GM12801 (cell line): ENCODE data around the gene DYNC1H1.

Source experiments
- TF ChIP-seq, protein P1 (sequence below): IDR thresholded peaks from one replicate; pipeline ENCODE4 v1.5.1; 2011; ENCODE audit warnings: control low read depth; ENCODE audit not compliant: insufficient read length; ENCODE audit errors: extremely low read depth

DYNC1H1 gene

DNA sequence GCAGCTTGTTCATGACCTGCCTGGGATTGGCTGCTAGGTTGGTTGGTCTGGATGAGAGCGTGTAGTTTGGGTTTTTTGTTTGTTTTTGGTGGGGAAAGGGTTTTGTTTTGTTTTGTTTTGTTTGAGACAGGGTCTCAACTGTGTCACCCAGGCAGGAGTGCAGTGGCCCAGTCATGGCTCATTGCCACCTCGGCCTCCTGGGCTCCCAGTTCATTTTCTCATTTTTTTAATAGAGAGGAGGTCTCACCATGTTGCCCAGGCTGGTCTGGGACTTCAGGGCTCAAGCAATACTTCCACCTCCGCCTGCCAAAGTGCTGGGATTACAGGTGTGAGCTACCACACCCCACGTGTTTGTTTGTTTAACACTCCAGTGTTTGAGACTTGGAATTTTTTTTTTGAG, 3.8 kb downstream of the DYNC1H1 start:
- TF ChIP-seq, protein P1, sequence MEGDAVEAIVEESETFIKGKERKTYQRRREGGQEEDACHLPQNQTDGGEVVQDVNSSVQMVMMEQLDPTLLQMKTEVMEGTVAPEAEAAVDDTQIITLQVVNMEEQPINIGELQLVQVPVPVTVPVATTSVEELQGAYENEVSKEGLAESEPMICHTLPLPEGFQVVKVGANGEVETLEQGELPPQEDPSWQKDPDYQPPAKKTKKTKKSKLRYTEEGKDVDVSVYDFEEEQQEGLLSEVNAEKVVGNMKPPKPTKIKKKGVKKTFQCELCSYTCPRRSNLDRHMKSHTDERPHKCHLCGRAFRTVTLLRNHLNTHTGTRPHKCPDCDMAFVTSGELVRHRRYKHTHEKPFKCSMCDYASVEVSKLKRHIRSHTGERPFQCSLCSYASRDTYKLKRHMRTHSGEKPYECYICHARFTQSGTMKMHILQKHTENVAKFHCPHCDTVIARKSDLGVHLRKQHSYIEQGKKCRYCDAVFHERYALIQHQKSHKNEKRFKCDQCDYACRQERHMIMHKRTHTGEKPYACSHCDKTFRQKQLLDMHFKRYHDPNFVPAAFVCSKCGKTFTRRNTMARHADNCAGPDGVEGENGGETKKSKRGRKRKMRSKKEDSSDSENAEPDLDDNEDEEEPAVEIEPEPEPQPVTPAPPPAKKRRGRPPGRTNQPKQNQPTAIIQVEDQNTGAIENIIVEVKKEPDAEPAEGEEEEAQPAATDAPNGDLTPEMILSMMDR, result no peak

DNA sequence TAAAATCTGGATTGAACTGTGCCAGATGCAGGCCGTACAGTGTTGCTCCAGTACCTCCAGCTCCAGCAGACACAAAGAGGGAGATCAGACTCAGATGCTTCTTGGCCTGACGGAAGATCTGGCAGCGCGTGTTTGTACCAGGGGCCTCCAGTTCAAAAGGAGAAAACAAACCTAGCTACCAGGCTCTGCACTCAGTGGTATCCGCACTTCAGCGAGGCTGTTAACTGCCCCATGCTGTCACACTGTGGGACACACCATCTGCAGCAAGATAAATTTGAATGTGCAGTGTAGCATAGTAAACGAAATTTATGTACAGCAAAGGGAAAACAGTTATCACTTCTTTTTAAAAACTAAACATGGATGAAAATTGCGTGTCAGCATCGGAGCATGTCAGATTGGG, 5.1 kb downstream of the DYNC1H1 start:
- TF ChIP-seq, protein P1, result no peak

DNA sequence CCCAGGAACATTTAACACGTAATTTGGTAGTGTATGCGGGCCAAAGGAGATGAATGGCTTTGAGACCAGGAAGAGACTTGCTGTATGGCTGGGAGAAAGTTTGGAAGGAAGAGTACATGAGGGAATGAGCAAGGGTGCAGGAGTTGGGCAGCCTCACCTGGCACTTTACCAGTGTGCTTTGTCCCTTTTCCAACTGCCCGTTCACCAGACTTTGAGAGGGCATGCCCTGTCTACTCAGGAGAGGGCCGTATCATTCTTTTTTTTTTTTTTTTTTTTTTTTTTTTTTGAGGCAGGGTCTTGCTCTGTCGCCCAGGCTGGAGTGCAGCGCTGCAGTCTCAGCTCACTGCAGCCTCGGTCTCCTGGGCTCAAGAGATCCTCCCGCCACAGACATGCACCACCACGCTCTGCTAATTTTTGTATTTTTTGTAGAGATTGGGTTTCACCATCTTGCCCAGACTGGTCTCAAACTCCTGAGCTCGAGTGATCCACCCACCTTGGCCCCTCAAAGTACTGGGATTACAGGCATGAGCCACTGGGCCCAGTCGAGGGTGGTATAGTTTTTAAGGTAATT, 6.5 kb downstream of the DYNC1H1 start:
- TF ChIP-seq, protein P1, result no peak

DNA sequence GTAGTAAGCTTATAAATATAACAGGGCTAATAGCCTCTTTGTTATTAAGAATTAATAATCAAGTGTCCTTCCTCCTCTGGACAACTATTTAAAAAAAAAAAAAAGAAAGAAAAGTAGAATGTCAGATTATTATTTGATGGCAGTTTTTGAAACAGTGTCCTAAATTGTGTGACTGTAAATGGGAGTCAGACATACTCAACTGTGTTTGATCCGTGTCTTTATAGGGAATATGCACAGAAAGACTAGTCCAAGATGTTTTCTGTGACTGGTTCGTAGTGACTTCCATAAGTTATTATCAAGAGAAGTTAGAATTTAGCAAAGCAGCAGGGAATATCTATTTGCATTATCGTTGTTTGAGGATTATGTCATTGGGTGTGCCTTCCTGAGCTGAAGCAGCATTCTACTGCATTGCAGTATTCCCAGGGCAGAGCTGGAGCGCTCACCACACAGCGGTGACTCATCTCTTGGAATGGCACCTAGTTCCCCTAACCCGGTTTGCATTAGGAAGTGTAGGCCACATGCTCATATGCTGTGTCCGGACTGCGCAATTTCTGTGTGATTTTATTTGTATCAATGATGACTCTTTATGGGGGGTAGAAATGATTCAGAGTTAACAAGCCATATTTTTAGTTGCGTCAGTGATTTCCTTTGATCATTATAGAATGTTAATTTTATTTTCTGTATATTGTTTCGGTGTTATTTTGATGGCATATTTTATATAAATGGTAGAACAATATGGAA, 7.9 kb downstream of the DYNC1H1 start:
- TF ChIP-seq, protein P1, result no peak

DNA sequence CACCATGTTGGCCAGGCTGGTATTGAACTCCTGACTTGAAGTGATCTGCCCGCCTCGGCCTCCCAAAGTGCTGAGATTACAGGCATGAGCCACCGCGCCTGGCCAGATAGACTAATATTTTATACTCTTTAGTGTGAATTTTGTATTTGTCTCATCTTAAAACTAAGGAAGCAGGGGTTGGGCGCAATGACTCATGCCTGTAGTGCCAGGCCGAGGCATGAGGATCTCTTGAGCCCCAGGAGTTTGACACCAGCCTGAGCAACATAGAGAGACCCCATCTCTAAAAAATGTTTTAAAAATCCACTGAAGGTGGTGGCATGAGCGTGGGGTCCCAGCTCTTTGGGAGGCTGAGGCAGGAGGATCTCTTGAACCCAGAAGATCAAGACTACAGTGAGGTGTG, 9.0 kb downstream of the DYNC1H1 start:
- TF ChIP-seq, protein P1, result no peak

DNA sequence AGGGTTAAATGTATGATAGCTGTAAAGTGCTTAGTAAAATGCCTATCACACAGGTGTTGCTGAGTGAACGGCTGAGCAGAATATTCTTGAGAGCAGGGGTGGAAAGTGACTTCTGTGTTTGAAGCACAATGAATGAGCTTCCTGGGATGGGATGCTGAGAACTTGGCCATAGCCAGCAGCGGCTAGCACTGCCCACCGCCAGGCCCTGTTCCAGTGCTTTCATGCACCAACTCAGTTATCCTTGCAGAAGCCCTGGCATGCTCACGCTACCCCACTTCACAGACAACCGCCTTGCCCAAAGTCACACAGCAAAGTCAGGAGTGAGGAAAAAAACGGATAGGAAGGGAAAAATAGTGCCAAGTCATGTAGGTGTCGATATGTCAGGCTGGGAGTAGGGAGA, 10.9 kb downstream of the DYNC1H1 start:
- TF ChIP-seq, protein P1, result no peak

DNA sequence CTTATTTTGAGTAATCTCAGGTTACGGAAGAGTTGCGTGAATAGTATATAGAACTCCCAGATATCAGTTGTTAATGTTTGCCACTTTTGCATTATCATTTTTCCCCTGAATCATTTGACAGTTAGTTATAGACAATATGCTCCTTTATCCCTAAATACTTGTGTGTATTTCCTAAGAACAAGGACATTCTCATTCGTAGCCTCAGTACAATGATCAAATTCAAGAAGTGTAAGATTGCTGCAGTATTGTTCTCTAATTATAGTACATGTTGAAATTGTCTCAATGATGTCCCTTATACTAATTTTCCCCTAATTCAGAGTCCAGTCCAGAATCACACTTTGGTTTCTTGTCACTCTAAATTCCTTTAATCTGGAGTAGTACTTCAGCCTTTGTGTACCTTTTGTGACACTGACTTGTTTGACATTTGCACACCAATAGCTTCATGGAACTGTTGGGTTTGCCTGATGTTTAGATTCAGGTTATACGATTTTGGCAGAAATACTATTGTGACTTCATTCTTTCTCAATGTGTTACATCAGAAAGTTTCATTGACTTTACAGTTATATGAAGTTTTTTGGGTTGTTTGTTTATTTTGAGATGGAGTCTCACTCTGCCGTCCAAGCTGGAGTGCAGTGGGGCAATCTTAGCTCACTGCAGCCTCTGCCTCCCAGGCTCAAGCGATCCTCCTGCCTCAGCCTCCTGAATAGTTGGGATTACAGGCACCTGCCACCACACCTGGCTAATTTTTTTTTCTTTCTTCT, 13.1 kb downstream of the DYNC1H1 start:
- TF ChIP-seq, protein P1, result no peak
